Left lobe of liver (tissue), 2 donors: Measurements from ENCODE around the gene ANKRD39. TPM values are rescaled to one million over a fixed set of nuclear protein-coding genes. Genes with fewer than 3 reads are reported as not detected.
"Not testable (repeated sequence)": the region's sequence is repeated elsewhere in the genome, so short reads cannot be mapped to it uniquely, and the experiment has no call there.

Experiments
- ATAC-seq: fragments of 200-7000 bp; cut with Tn5 transposase; one replicate; pipeline ENCODE4 v1.9.1; 2020; ENCODE audit warnings: mild to moderate bottlenecking, moderate library complexity
- DNase-seq: peaks from one replicate; pipeline ENCODE4 v3.0.0-alpha.2; 2020; ENCODE audit warnings: low spot score
- total RNA-seq: library from RNA; stranded (reverse); gene quantifications from one replicate; pipeline ENCODE4 v1.2.1, GENCODE V29; 2021
- donor health status: DM: no; HTN: no; CAD: no; lungs with moderate emphysema.
- donor health status: DM: no; HTN: yes; CAD: no.

Gene ANKRD39
- total RNA-seq, 1 donor from 2014 or later, result 9.5 TPM

- peak; percentile 26 for ATAC-seq
- DNase-seq, result no peak
Observed at GRCh38 chr2:96815326-96816126, 42.3 kb downstream of the ANKRD39 start.

GRCh38 chr2:96813656-96814055 is 44.2 kb downstream of the ANKRD39 start:
- ATAC-seq (no peak), DNase-seq (no peak)

- no peak for ATAC-seq
- DNase-seq, result no peak
Observed at GRCh38 chr2:96811917-96812316, 45.9 kb downstream of the ANKRD39 start.

GRCh38 chr2:96810783-96811192 is 47.0 kb downstream of the ANKRD39 start:
- ATAC-seq (peak; percentile 58), DNase-seq (no peak)

DNA sequence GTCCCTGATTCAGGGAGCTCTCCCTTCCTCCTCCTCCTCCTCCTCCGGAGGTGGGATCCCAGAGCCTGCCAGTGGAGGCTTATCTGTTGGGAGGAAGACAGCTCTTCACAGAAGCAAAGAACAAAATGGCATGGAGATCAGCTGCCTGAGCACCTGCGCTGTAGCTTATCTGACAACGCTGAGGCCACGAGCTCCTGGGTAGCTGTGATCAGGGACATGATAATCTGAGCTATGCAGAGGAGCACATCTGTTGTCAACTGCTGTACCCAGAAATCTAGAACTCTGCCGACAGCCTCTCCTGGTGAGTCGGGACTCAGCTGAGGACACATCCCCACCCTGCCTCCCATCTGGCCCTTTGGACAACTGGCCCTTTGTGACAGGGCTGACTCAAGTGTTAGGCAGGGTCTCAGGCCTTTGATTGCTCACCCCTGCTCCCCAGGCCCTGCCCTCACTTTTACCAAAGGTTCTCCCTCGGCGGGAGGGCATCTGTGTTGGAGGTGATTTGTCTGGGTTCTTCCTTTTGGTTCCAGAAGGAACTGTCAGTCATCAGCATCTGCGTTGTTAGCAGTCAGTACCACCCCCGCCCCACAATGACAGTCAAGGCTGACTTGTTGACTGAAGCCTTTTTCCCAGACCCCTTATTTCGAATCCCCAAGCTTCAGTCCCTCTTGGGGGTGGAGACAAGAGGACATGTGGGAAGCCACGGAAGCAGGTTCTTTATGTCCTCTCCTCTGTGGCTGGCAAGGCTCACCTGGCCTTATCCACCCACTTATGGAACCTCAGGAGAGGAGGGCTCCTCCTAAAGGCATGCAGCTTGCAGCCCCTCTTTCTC is 47.6 kb downstream of the ANKRD39 start:
- ATAC-seq (no peak), DNase-seq (no peak)

DNA sequence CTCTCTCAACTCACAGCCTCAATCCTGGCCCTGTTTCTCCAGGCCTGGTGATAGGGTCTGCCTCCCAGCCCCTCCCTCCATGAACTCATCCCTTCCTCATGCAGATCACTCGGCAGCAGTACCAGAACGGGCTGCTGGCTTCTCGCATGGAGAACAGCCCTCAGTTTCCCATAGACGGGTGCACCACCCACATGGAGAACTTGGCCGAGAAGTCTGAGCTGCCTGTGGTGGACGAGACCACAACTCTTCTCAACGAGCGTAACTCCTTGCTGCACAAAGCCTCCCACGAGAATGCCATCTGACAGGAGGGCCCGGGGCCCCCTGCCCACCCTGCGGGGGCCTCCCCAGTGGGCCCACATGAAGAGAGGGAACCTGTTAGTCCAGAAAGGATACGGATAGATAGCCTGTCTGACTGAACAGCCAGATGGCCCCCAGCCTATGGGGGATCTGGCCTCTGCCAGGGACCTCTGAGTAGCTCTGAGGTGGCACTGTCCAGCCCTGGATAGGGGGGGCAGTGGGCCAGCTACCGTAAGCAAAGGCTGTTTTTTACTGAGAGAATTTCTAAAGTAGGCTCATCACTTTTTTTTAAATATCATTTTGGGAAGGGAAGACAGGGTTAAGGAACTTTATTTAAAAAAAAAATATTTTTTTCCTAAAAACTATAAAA is 48.5 kb downstream of the ANKRD39 start:
- no peak for DNase-seq
- no peak for ATAC-seq

GRCh38 chr2:96808176-96808837 is 49.5 kb downstream of the ANKRD39 start:
- DNase-seq (no peak), ATAC-seq (peak; percentile 37)

DNA sequence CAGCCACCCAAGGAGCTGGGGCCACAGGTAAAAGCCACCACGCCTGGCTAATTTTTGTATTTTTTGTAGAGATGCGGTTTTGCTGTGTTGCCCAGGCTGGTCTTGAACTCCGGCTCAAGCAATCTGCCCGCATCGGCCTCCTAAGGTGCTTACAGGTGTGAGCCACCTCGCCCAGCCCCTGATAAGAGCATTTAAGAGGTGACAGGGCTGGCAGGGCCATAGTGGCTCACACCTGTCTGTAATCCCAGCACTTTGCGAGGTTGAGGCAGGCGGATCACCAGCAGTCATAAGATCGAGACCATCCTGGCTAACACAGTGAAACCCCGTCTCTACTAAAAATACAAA is 50.7 kb downstream of the ANKRD39 start:
- no peak for DNase-seq

DNA sequence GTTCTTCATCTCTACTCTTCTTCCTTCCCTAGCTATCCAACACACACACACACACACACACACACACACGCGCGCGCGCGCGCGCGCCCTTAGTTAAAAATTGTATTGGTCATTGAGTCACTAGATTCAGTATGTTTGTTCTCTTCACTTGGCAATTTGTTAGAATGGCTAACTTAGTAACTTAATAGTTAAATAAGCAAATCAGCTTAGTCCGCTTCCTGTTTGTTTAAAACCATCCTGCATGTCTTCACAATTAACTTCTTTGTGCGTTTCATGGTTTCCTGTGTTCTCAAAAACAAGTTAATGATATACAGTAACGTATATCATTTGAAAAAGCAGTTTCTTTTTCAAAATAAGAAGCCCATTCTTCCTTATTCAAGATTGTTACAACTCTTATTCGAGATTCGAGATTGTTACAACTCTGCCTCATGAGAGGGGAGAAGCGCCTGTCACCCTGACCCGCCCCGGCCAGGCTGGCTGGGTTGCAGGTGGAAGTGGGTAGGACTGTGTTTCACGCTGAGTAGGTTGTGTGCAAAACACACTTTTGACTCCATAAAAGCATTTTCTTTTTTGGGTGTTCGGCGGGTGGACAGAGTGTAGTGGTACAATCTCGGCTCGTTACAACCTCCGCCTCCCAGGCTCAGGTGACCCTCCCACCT is 51.2 kb downstream of the ANKRD39 start:
- DNase-seq (no peak), ATAC-seq (no peak)

More for the DNA sequence above, 50.7 kb downstream of the ANKRD39 start:
- no peak for ATAC-seq

DNA sequence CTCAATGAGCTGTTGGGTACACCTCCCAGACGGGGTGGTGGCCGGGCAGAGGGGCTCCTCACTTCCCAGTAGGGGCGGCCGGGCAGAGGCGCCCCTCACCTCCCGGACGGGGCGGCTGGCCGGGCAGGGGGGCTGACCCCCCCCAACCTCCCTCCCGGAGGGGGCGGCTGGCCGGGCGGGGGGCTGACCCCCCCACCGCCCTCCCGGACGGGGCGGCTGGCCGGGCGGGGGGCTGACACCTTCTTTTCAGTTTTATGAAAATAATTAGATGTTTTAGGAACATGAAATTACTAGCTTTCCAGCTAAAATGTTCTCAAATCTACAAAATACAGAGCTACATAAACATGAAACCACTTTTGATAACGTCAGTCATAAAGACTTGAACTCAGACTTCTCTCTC is 51.9 kb downstream of the ANKRD39 start:
- ATAC-seq, DNase-seq: not testable (repeated sequence)

DNA sequence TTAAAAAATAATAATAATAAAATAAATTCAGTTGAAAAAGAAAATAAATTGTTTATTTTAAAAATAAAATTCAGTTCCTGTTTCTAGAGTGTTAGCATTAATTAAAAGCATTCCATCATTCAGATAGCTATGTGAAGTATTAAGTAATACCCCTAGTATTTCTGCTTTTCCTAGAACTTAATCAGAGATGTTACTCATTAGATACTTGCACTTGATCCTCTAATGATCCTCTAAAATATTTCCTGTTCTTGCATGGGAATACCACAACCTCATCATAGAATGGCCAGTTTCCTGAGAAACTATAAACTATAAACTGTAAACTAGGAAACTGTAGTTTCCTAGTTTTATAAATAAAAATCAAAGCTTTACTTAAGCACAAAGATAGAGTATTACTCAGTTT is 52.8 kb downstream of the ANKRD39 start:
- DNase-seq, result no peak
- ATAC-seq, result no peak

GRCh38 chr2:96802721-96803120 is 55.1 kb downstream of the ANKRD39 start:
- DNase-seq (no peak), ATAC-seq (no peak)

- ATAC-seq (no peak), DNase-seq (no peak)
Observed at GRCh38 chr2:96801786-96802595, 55.8 kb downstream of the ANKRD39 start.

DNA sequence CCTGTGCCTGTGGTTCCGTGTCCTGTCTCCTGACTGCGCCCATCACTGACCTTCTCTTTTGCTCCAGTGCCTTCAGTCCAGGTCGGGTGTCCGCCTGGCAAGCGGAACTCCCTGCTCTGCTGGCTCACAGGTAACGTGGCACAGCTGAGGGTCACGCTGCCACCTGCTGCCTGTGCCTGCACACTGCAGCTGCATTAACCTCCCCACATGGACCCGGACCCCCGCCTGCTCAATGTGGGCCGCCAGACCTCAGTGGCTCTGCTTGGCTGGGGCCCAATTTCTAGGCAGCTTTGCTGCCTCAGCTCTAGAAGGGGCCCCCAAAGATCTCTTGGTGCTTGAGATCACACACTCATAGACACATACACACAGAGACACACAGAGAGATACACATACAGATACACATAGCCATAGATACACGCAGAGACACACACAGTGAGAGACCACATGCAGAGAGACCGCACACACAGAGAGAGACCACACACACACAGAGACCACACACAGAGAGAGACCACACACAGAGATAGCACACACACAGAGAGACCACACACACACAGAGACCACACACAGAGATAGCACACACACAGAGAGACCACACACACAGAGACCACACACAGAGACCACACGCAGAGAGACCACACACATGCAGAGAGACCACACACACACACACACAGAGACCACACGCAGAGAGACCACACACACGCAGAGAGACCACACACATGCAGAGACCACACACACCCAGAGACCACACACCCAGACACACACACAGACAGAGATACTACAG is 56.6 kb downstream of the ANKRD39 start:
- DNase-seq (peak; percentile 84), ATAC-seq (peak; percentile 99)

DNA sequence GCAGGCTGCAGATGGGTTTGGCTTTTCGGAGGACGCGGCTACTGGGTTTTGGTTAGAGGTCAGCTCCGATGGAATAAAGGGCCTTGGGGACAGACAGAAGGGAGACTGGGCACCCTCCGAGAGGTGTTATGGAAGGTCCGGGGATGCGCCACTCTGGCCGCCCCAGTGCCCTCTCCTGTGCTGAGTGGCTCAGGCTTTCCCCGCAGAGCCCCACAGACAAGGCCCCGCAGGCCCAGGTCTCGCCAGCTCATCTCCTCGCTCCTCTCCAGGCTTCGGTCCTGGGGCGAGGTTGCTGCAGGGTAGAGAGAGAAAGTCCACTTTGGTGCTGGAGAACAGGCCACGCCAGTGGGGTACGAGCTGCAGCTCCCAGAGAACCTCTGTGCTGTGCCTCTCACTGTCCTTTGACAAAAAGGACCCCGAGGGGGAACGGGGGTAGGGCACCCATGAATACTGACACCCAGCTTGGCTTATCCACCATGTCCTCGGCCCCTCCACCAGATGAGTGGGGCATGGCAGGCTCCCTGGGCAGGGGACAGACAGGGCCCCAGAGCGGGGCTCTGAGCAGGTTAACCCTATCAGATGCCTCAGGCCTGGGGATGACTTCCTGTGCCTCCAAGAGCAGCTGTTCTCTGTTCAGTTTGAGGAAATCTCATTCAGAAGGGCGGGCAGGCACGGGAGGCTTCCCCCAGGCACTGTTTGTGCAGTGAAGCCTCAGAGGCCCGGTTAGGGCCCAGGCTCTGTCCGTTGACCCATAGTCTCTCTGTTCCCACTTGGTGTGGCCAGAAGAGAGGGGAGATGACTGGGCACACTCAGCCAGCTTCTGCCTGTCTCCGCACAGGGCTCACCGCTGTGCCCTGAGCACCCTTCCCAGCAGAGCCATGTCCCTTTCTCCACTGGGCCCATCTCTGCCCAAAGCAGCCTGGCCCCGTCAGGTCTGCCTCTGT is 57.5 kb downstream of the ANKRD39 start:
- DNase-seq, result no peak
- ATAC-seq, result no peak

- ATAC-seq (no peak), DNase-seq (no peak)
Observed at GRCh38 chr2:96799623-96799935, 58.2 kb downstream of the ANKRD39 start.

DNA sequence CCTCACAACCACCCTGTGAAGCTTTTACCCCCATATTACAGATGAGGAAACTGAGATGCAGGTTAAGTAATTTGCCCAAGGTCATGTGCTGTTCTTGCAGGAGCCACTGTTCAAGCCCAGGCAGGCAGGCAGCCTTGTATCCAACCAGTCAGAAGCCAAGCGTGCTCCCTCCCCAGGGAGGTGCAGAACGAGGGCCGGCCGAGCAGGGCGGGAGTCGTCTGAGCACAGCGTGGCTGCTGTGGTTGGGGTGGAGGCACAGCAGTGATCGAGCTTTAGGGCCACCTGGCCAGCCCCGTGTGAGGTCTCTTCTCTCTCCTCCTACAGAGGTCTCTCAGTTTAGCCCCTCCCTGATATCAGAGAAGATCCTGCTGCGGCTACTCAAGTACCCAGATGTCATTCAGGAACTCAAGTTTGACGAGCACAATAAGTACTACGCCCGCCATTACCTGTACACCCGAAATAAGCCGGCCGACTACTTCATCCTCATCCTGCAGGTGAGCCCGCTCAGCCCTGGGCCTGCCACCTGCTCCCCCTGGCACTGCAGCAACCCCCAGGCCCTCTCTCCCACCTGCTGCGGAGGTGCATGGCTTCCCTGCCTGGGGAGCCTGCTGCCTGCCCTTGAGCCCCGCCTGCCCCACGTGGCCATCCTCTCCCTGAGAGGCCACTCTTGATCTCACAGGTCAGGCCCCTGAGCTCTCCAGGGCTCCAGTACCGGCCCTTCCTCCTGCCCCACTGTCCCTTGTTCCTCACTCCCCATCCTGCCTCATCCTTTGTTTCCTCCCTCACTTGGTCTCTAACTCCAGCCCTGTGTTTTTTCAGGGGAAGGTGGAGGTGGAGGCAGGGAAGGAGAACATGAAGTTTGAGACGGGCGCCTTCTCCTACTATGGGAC is 58.8 kb downstream of the ANKRD39 start:
- ATAC-seq, result no peak
- DNase-seq, result no peak
